Measurements from ENCODE around the gene AJUBA.

The AJUBA gene

DNA sequence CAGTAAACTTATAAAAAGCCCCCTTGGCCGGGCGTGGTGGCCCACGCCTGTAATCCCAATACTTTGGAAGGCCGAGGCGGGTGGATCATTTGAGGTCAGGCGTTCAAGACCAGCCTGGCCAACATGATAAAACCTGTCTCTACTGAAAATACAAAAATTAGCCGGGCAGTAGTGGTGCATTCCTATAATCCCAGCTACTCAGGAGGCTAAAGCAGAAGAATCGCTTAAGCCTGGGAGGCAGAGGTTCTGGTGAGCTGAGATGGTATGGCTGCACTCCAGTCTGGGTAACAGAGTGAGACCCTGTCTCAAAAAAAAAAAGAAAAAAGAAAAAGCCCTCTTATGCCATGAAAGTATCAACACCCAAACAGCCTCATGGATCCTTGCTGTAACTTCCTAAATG is 56.8 kb downstream of the AJUBA start:
- peaks cover 60% of the 10 kb centered on the region for H3K36me3 ChIP-seq (ENCODE audit: control insufficient read depth, low read depth, low read length)

DNA sequence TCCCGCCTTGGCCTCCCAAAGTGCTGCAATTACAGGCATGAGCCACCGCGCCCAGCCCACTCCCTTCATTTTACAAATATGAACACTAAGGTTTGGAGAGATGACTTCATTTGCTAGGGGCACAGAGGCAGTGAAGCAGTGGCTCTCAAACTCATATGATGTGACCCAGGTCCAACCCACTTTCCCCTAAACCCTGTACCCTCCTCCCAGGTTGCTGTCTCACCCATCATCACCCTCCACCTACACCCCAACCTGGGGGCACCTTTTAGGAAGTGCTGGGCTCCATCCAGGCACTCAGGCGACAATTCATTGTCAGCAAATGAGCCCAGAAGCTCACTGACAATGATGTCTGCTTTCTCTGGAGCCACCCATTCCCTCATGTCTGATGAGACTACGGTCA is 58.6 kb downstream of the AJUBA start:
- H3K27ac ChIP-seq (ENCODE audit: low read length), result no peak overlapping the region
- H3K4me3 ChIP-seq (ENCODE audit: low read length), result no peak overlapping the region
- no peak overlapping the region for H3K9ac ChIP-seq (ENCODE audit: low read length)
- H3K36me3 ChIP-seq (ENCODE audit: control insufficient read depth, low read depth, low read length), result peaks cover 61% of the 10 kb centered on the region
- H3K4me1 ChIP-seq (ENCODE audit: control insufficient read depth, low read depth, low read length), result peaks cover 14% of the 10 kb centered on the region
- H3K27me3 ChIP-seq (ENCODE audit: control insufficient read depth, insufficient read depth, low read length), result no peaks in the 10 kb centered on the region
- no peaks in the 10 kb centered on the region for H3K9me3 ChIP-seq (ENCODE audit: control insufficient read depth, low read depth, low read length)

More for the DNA sequence above, 56.8 kb downstream of the AJUBA start:
- no peak overlapping the region for H3K9ac ChIP-seq (ENCODE audit: low read length)
- peaks cover 7% of the 10 kb centered on the region for H3K4me1 ChIP-seq (ENCODE audit: control insufficient read depth, low read depth, low read length)
- no peaks in the 10 kb centered on the region for H3K9me3 ChIP-seq (ENCODE audit: control insufficient read depth, low read depth, low read length)
- H3K4me3 ChIP-seq (ENCODE audit: low read length), result no peak overlapping the region
- H3K27ac ChIP-seq (ENCODE audit: low read length), result no peak overlapping the region
- H3K27me3 ChIP-seq (ENCODE audit: control insufficient read depth, insufficient read depth, low read length), result no peaks in the 10 kb centered on the region

DNA sequence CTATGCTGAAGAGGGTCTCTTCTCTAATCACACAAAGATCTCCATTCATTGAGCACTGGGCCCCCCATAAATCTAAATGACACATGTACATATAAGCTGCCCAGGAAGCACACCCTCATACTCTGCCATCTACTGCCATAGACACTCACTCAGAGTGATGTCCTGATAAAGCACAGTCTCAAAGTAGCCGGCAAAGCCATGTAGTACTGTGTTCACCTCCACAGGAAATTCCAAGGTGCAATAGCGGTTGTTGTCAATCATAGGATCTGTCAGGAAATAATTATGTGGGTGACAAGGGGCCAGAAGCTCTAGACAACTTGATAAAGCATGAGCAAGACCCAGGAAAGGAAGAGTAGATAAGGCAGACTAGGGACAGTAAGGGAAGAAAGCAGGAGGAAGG is 60.1 kb downstream of the AJUBA start:
- Histone ChIP-seq H3K4me1 (ENCODE audit: control insufficient read depth, low read depth, low read length) (peaks cover 7% of the 10 kb centered on the region), H3K27ac (ENCODE audit: low read length) (no peak overlapping the region), H3K27me3 (ENCODE audit: control insufficient read depth, insufficient read depth, low read length) (no peaks in the 10 kb centered on the region), H3K9ac (ENCODE audit: low read length) (no peak overlapping the region), H3K9me3 (ENCODE audit: control insufficient read depth, low read depth, low read length) (no peaks in the 10 kb centered on the region), H3K4me3 (ENCODE audit: low read length) (no peak overlapping the region), H3K36me3 (ENCODE audit: control insufficient read depth, low read depth, low read length) (peaks cover 62% of the 10 kb centered on the region)
